Activated effector memory CD4-positive, alpha-beta T cell treated with Interleukin-2 at 50 U/mL for 16 hours (primary cell): Measurements from ENCODE around the gene SPSB2.

Experiments
- DNase-seq: peaks from one replicate; pipeline ENCODE4 v3.0.0-alpha.2; 2020

Gene SPSB2

DNA sequence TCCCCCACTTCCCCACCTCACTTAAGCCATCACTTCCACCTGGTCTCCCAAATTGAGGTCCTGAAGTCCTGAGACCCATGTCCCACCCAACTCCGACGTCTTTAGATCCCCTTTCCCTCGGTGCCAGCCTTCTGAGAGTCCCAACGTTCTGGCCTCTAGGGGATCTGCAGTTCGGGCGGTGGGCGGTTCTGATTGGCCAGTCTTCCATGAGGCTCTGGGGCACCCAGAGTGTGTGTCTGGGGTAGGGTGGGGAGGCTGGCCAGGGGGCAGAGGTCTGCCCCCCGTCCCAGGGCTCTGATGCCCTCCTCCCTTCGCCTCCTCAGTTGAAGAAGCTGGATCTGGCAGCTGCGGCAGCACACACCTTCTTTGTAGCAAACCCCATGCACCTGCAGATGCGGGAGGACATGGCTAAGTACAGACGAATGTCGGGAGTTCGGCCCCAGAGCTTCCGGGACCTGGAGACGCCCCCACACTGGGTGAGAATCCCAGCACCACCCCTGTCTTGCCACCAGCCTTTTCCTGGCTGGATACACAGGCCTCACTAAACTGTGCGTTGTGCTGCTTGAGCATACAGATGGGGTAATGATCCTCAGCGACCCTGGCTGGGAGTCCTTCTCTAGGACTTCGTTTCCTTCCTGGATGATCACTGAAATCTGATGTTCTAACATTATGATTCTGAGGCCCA, 43.4 kb downstream of the SPSB2 start:
- DNase-seq: no peak

GRCh38 chr12:6828781-6829535, 44.1 kb downstream of the SPSB2 start:
- peak; percentile 21 for DNase-seq

- DNase-seq: no peak
These were observed 44.9 kb downstream of the SPSB2 start, which contains the start of gene P3H3 for GRCh38 chr12:6827982-6828780. P3H3 (plus strand) TSS chr12:6828407; CDS start chr12:6828441, 34 bp downstream.

DNA sequence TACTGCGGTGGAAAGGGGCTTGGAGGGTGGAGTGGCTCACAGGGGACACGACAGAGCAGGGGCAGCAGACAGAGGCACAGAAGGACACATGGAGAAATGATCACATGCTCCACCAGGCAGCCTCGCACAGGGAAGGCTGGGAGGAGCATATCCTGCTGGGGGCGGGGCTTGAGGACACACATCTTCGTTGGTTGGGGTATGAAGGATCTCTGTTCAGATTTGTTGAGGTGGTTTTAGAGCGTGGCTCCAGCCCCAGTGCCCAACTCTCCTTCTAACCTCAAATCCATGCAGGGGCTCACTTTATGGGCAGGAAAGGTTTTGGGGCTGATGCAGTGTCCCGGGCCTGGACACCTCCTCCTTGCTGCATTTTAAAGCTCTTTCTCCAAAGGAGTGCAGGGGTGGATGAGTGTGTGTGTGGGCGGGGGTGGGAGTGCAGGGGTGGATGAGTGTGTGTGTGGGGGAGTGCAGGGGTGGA, 45.6 kb downstream of the SPSB2 start:
- DNase-seq: peak; percentile 20

GRCh38 chr12:6826734-6827436, 46.2 kb downstream of the SPSB2 start:
- no peak for DNase-seq

GRCh38 chr12:6826125-6826733, 46.9 kb downstream of the SPSB2 start:
- DNase-seq: no peak

DNA sequence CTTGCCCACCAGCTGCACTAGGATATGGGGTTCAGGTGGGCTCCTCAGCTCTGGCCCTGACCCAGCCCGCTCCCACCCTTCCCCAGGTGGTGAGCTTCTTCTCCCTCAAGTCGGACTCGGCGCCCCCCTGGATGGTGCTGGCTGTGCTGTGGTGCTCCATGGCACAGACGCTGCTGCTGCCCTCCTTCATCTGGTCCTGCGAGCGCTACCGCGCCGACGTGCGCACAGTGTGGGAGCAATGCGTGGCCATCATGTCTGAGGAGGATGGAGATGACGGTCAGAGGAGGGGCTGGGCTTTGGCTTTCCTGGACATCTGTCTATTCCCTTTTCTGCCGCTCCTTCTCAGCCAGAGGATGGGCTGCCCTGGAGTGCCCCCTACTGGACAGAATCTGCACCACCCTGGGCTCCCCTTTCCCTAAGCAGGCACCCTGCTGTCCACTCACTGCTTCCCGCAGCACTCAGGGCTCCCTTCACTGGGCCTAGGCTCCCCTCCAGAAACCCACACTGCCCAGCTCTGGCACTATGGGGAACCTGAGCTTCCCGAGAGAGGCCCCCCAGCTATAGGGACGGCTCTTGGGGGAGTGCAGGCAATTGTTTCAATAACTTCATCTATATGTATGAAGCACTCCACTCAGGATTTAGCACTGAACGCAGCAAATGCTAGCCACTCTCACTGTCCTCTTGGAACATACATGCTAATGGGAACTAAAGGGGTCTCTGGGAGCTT, 47.5 kb downstream of the SPSB2 start:
- peak; percentile 69 for DNase-seq

DNA sequence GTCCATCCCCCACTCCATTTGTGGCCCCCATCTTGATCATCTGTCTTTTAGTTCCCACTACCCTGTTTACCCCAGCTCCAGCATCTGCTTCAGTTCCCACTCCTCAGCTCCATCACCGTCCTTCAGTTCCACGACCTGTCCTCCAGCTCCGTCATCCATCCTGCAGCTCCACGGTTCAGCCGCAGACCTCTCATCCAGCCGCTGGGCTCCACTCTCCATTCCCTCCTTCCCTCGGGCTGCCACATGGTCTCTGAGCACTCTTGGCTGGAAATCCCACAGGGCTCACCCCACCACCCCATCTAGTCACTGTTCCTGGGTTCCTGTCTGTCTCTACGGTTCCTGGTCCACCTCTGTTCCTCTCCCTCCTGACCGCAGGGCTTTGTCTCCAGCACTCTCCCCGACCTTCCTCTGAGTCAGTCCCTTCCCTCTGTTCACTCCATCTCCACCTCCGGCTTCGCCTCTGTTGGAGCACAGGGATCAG, 48.2 kb downstream of the SPSB2 start:
- DNase-seq: no peak

DNA sequence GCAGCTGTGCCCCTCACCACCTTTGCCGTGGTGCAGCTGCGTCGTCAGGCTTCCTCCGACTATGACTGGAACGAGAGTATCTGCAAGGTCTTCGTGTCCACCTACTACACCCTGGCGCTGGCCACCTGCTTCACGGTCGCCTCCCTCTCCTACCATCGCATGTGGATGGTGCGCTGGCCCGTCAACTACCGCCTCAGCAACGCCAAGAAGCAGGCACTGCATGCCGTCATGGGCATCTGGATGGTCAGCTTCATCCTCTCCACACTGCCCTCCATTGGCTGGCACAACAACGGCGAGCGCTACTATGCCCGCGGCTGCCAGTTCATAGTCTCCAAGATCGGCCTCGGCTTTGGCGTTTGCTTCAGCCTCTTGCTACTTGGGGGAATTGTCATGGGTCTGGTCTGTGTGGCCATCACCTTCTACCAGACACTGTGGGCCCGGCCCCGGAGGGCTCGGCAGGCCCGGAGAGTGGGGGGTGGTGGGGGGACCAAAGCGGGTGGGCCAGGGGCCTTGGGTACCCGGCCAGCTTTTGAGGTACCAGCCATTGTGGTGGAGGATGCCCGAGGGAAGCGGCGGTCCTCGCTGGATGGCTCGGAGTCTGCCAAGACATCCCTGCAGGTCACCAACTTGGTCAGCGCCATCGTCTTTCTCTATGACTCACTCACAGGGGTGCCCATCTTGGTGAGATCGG, 48.9 kb downstream of the SPSB2 start:
- DNase-seq: no peak

DNA sequence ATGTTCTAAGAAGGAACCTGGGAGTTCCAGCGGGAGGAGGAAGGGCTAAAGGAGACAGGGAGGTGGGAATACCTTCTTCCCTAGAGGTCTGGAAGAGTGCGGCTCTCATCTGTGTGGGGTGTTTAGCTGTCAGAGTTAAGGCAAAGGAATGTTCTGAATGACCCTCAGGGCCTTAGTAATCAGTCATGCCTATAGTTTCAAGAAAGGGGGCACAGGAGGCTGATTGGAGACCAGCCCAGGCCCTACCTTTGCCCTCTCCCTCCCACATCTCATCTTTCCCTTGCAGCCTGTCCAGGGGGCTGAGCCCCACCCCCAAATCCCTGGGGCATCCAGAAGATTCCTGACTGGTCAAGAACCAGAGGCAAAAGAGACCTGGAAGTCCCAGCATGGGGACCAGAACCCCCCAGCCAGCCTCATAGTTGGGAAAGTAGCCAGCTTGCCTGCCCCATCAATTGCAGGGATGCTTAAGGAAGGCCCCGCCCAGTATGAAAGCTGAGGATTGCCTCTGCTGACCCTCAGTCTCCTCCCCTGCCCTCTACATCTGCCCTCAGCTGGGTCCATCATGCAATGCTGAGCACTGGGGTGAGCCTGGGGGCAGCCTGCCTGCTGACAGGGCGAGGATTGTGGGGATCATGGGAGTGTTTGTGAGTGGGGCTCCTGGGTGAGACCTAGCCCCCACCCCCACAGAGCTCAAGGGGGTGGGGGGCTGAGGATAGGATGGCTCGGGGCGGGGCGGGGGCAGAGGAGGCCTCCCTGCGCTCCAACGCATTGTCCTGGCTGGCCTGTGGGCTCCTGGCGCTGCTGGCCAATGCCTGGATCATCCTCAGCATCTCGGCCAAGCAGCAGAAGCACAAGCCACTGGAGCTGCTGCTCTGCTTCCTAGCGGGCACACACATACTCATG, 49.7 kb downstream of the SPSB2 start:
- no peak for DNase-seq

GRCh38 chr12:6822426-6823135, 50.5 kb downstream of the SPSB2 start:
- no peak for DNase-seq

- DNase-seq: no peak
These were observed 51.3 kb downstream of the SPSB2 start, which contains the start of gene GPR162 for GRCh38 chr12:6821591-6822425. GPR162 (plus strand) TSS chr12:6821821; CDS start chr12:6823899, 2,078 bp downstream.
